GM12872 (cell line): ENCODE measurements around the gene TTLL1.

Experiments
- CTCF ChIP-seq: IDR thresholded peaks from 3 replicates; pipeline ENCODE4 v1.5.1; 2011; ENCODE audit warnings: low read depth, mild to moderate bottlenecking, low read length, moderate library complexity; ENCODE audit not compliant: insufficient read depth

The TTLL1 gene

GRCh38 chr22:43088984-43089717 is at the start of gene TTLL1:
Gene TTLL1, minus strand, starts transcription at chr22:43089391. Its CDS starts 13,805 bp downstream, at chr22:43075586.
- peak; percentile 23; the same call in 1 of the 3 replicates for TF ChIP-seq CTCF

- TF ChIP-seq CTCF, result no peak
Observed at GRCh38 chr22:43136801-43137200, 47.6 kb upstream of the TTLL1 start.

GRCh38 chr22:43136255-43136654 is 47.1 kb upstream of the TTLL1 start:
- peak; percentile 92 for TF ChIP-seq CTCF

DNA sequence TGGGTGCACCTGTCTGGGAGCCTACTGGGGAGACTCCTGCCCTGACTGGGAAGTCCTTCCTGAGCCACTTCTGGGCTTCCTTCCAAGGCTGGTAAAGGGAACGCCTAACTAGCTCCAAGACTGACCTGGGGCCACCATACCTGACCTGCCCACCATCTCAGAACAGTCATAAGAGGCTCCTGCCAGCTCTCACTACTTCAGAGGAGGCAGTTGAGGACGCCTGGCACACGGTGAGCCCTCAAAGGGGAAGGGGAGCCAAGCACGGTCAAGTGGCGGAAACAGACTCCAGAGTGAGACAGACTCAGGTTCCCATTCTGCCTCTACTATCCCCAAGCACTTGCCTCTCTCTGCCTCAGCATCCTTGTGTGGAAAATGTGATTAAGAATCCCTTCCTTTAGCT is 46.4 kb upstream of the TTLL1 start:
- TF ChIP-seq CTCF, result no peak

- no peak for TF ChIP-seq CTCF
Observed at GRCh38 chr22:43134553-43134952, 45.4 kb upstream of the TTLL1 start.

- no peak for TF ChIP-seq CTCF
Observed at GRCh38 chr22:43133401-43133800, 44.2 kb upstream of the TTLL1 start.

DNA sequence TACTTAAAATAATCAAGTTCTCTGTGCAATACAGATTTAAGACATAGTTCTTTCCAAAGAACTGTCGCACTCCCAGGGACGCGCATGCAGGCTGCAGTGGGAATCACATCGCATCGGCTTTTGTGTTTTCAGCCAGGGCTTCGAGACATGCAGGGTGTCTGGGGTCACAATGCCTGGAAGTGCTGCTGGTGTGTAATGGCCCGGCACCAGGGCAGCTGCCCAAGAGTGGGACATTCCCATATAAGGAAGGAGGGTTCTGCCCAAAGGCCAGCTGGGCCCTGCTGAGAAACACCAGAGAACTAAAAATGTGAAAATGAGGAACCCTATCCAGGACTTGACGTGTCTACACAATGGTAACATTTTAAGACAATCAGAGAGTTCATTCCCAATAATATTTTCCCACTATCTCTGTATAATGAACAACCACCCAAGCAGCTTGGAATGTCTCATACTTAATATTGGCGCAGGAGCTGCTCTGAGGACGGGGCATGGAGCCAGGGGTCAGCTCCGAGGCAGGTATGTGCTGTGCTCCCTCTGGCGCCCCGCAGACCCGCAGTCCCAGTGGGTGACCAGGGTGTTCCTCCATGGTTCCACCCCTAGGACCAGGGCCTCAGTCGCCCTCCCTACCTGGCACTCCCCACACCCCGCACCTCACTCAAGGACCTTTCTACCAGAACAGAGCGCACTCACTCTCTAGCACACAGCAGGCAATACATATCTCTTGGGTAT is 42.7 kb upstream of the TTLL1 start:
- TF ChIP-seq CTCF, result no peak
